ENCODE data around the gene SKI.

DNA sequence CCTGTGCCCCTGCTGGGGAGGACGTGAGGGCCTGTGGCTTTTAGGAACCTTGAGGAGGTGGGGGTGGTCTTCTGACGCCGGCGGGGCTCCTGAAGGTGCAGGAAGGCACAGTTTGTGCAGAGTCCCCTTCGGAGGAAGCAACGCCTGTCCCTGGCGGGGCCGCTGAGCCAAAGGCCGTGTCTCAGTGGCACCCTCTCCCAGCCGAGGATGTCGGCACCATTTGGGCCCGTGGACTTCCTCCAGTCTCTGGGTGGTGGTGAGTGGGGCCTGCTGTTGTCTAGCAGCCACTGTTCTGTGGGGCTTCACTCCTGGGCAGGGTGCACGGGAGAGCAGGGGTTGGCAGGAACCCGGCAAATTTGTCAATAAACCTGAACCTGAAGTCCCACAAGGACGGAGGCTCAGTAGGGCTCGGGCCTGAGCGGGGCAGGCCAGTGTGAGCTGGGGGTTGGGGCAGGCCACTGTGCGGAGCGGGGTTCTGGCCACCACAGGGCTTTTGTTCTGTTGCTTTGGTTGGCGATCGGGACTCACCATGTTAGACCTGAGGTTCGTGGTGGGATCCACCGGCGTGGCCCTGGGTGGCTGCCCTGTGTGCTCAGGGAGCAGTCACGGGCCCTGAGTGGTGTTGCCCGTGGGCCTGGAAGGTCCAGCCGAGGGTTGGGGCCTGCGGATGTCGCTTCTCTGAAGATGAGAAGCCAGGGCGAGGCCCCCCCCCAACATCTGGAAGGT lies 64.8 kb downstream of the SKI start:
- TF ChIP-seq, protein P1, sequence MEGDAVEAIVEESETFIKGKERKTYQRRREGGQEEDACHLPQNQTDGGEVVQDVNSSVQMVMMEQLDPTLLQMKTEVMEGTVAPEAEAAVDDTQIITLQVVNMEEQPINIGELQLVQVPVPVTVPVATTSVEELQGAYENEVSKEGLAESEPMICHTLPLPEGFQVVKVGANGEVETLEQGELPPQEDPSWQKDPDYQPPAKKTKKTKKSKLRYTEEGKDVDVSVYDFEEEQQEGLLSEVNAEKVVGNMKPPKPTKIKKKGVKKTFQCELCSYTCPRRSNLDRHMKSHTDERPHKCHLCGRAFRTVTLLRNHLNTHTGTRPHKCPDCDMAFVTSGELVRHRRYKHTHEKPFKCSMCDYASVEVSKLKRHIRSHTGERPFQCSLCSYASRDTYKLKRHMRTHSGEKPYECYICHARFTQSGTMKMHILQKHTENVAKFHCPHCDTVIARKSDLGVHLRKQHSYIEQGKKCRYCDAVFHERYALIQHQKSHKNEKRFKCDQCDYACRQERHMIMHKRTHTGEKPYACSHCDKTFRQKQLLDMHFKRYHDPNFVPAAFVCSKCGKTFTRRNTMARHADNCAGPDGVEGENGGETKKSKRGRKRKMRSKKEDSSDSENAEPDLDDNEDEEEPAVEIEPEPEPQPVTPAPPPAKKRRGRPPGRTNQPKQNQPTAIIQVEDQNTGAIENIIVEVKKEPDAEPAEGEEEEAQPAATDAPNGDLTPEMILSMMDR (IDR thresholded peaks at IDR 0.05; ENCODE audit: low read depth, low read length), result no peak
- TF ChIP-seq EZH2phosphoT487 (IDR thresholded peaks at IDR 0.05; ENCODE audit: low read depth), result no peak

Measured in OCI-LY3 (cell line).